Liver (tissue), 9 donors: ENCODE measurements around the gene AFM. TPM values are rescaled to one million over a fixed set of nuclear protein-coding genes. Genes with fewer than 3 reads are reported as not detected.

Experiments used
- DNase-seq: peaks from one replicate; pipeline ENCODE4 v3.0.0-alpha.2; 2017; ENCODE audit warnings: low spot score
- H3K27ac ChIP-seq, 2 donors: one replicate each; pipeline ENCODE4 v1.7.0; 2013; ENCODE audit warnings: inconsistent platforms in 2 of 2, low read length in 2 of 2, control low read depth in 1 of 2, low read depth in 1 of 2, mild to moderate bottlenecking in 1 of 2
- H3K27me3 ChIP-seq, 4 donors: one replicate each; pipeline versions ENCODE4 v1.6.1 to v1.7.0; 2013; ENCODE audit warnings: low read length in 3 of 4, inconsistent platforms in 1 of 4, mild to moderate bottlenecking in 1 of 4, moderate library complexity in 1 of 4; ENCODE audit not compliant: control insufficient read depth in 4 of 4, insufficient read depth in 4 of 4
- H3K36me3 ChIP-seq, 4 donors: one replicate each; pipeline versions ENCODE4 v1.6.1 to v1.7.0; 2013; ENCODE audit warnings: low read length in 3 of 4, mild to moderate bottlenecking in 3 of 4, low read depth in 1 of 4, moderate library complexity in 1 of 4; ENCODE audit not compliant: control insufficient read depth in 4 of 4, insufficient read depth in 3 of 4
- H3K4me1 ChIP-seq, 4 donors: one replicate each; pipeline versions ENCODE4 v1.6.1 to v1.7.0; 2013; ENCODE audit warnings: low read length in 3 of 4, mild to moderate bottlenecking in 3 of 4, moderate library complexity in 1 of 4; ENCODE audit not compliant: control insufficient read depth in 4 of 4, insufficient read depth in 4 of 4
- H3K4me3 ChIP-seq, 3 donors: one replicate each; pipeline versions ENCODE4 v1.6.1 to v1.7.0; 2013; ENCODE audit warnings: low read length in 3 of 3, control low read depth in 1 of 3, low read depth in 1 of 3, mild to moderate bottlenecking in 1 of 3
- H3K9ac ChIP-seq, 2 donors: one replicate each; pipeline ENCODE4 v1.7.0; 2013; ENCODE audit warnings: low read length in 2 of 2, mild to moderate bottlenecking in 2 of 2, moderate library complexity in 2 of 2, control low read depth in 1 of 2, low read depth in 1 of 2
- H3K9me3 ChIP-seq, 4 donors: one replicate each; pipeline versions ENCODE4 v1.6.1 to v1.7.0; 2013; ENCODE audit warnings: low read length in 3 of 4; ENCODE audit not compliant: control insufficient read depth in 4 of 4
- ATF3 ChIP-seq: IDR thresholded peaks from 2 replicates; pipeline ENCODE4 v1.6.1; 2016; ENCODE audit warnings: antibody characterized with exemption
- CTCF ChIP-seq: fragments of 150-350 bp; IDR thresholded peaks from 2 replicates; pipeline ENCODE4 v1.5.1; 2017; ENCODE audit warnings: improper control_type of control experiment, low read depth, low read length; ENCODE audit not compliant: missing input control
- EGR1 ChIP-seq, 2 donors: IDR thresholded peaks; 2 replicates each; pipeline ENCODE4 v1.6.1; 2016 to 2018; ENCODE audit warnings: antibody characterized with exemption in 2 of 2, low read depth in 2 of 2
- FOXA1 ChIP-seq: IDR thresholded peaks from 2 replicates; pipeline ENCODE4 v1.6.1; 2016; ENCODE audit warnings: antibody characterized with exemption
- FOXA2 ChIP-seq: IDR thresholded peaks from 2 replicates; pipeline ENCODE4 v1.6.1; 2016; ENCODE audit warnings: antibody characterized with exemption
- GABPA ChIP-seq, 2 donors: IDR thresholded peaks in 1 of 2; conservative IDR thresholded peaks in 1 of 2; 2 replicates each; pipeline ENCODE4 v1.6.1; 2016; ENCODE audit warnings: antibody characterized with exemption in 2 of 2, mild to moderate bottlenecking in 1 of 2, moderate library complexity in 1 of 2
- HNF4A ChIP-seq, 2 donors: conservative IDR thresholded peaks; 2 replicates each; pipeline ENCODE4 v1.6.1; 2016; ENCODE audit warnings: antibody characterized with exemption in 2 of 2, mild to moderate bottlenecking in 2 of 2
- HNF4G ChIP-seq: IDR thresholded peaks from 2 replicates; pipeline ENCODE4 v1.6.1; 2016; ENCODE audit warnings: antibody characterized with exemption
- JUND ChIP-seq, 2 donors: IDR thresholded peaks; 2 replicates each; pipeline ENCODE4 v1.6.1; 2016; ENCODE audit warnings: antibody characterized with exemption in 2 of 2
- MAX ChIP-seq: IDR thresholded peaks from 2 replicates; pipeline ENCODE4 v1.6.1; 2016; ENCODE audit warnings: antibody characterized with exemption
- NR2F2 ChIP-seq: IDR thresholded peaks from 2 replicates; pipeline ENCODE4 v1.6.1; 2016; ENCODE audit warnings: antibody characterized with exemption
- RAD21 ChIP-seq, 2 donors: IDR thresholded peaks; 2 replicates each; pipeline ENCODE4 v1.6.1; 2016; ENCODE audit warnings: antibody characterized with exemption in 2 of 2, mild to moderate bottlenecking in 2 of 2
- RXRA ChIP-seq, 2 donors: IDR thresholded peaks; 2 replicates each; pipeline ENCODE4 v1.6.1; 2017 to 2018; ENCODE audit warnings: antibody characterized with exemption in 2 of 2, mild to moderate bottlenecking in 1 of 2
- SP1 ChIP-seq: IDR thresholded peaks from 2 replicates; pipeline ENCODE4 v1.6.1; 2018; ENCODE audit warnings: antibody characterized with exemption, mild to moderate bottlenecking
- TAF1 ChIP-seq: conservative IDR thresholded peaks from 2 replicates; pipeline ENCODE4 v1.6.1; 2016; ENCODE audit warnings: antibody characterized with exemption, mild to moderate bottlenecking
- YY1 ChIP-seq: IDR thresholded peaks from 2 replicates; pipeline ENCODE4 v1.6.1; 2016; ENCODE audit warnings: antibody characterized with exemption, mild to moderate bottlenecking
- ZBTB33 ChIP-seq: IDR thresholded peaks from 2 replicates; pipeline ENCODE4 v1.6.1; 2016; ENCODE audit warnings: antibody characterized with exemption
- WGBS: extraction: QIAGEN DNeasy Blood & Tissue Kit; methylation state at CpG from one replicate; pipeline ENCODE4 v1.1.7; 2013; 5-methylcytosine and 5-hydroxymethylcytosine counted together
- polyA plus RNA-seq, 2 donors: library from polyadenylated mRNA; stranded (reverse) in 1 of 2; unstranded in 1 of 2; fragments of 200-250 nt in 1 of 2; fragments of >200 nt in 1 of 2; fragmentation: Nextera tagmentation in 1 of 2; extraction: Ambion mirVana in 1 of 2; gene quantifications; one replicate each; pipeline versions ENCODE4 v1.2.1 to v1.2.3, GENCODE V29; 2013 to 2015
- total RNA-seq, 2 donors: library from RNA; depleted of rRNA; stranded (reverse); fragments of >200 nt; gene quantifications; one replicate each; pipeline ENCODE4 v1.2.3, GENCODE V29; 2014
- TF ChIP-seq, protein P1 (sequence below): IDR thresholded peaks from 2 replicates; pipeline ENCODE4 v1.6.1; 2016; ENCODE audit warnings: antibody characterized with exemption, mild to moderate bottlenecking
- donor health status: healthy.
- donor health status: healthy.
- donor health status: healthy.
- donor health status: healthy.
- donor health status: healthy.

The AFM gene
- total and polyA plus RNA-seq, 4 donors = 40.1 to 274 (median 164) TPM

DNA sequence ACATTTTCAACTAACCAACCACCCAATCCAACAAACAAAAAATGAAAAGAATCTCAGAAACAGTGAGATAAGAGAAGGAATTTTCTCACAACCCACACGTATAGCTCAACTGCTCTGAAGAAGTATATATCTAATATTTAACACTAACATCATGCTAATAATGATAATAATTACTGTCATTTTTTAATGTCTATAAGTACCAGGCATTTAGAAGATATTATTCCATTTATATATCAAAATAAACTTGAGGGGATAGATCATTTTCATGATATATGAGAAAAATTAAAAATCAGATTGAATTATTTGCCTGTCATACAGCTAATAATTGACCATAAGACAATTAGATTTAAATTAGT, 49.8 kb upstream of the AFM start:
- Histone ChIP-seq H3K27me3 (no peaks in the 10 kb centered on the region), H3K27ac (no peak overlapping the region), H3K36me3 (no peaks in the 10 kb centered on the region), H3K9me3 (no peaks in the 10 kb centered on the region), H3K9ac (no peak overlapping the region), H3K4me1 (peaks cover 3 to 29% (median 22%) of the 10 kb centered on the region in 4 donors), H3K4me3 (no peak overlapping the region)
- TF ChIP-seq ZBTB33 (no peak), FOXA1 (no peak), CTCF (no peak)
- DNase-seq = no peak
- WGBS = 76% methylated on average over 1 of the region's 1 CpG

DNA sequence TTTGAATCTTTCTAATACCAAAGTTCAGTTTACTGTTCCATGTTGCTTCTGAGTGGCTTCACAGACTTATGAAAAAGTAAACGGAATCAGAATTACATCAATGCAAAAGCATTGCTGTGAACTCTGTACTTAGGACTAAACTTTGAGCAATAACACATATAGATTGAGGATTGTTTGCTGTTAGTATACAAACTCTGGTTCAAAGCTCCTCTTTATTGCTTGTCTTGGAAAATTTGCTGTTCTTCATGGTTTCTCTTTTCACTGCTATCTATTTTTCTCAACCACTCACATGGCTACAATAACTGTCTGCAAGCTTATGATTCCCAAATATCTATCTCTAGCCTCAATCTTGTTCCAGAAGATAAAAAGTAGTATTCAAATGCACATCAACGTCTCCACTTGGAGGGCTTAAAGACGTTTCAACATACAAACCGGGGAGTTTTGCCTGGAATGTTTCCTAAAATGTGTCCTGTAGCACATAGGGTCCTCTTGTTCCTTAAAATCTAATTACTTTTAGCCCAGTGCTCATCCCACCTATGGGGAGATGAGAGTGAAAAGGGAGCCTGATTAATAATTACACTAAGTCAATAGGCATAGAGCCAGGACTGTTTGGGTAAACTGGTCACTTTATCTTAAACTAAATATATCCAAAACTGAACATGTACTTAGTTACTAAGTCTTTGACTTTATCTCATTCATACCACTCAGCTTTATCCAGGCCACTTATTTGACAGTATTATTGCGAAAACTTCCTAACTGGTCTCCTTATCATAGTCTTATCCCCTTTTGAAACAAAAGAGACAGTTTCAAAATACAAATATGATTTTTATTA, 49.2 kb upstream of the AFM start:
- Histone ChIP-seq H3K36me3 (no peaks in the 10 kb centered on the region), H3K27ac (peak overlapping the region; percentile 9 to 59), H3K4me3 (peak overlapping the region in 1 of 3 donors; percentile 22), H3K27me3 (no peaks in the 10 kb centered on the region), H3K4me1 (peaks cover 3 to 29% (median 22%) of the 10 kb centered on the region in 4 donors), H3K9me3 (no peaks in the 10 kb centered on the region), H3K9ac (no peak overlapping the region)
- DNase-seq = no peak
- TF ChIP-seq RAD21 (IDR thresholded peaks at IDR 0.05) (peak; percentile 8 to 10), GABPA (IDR thresholded peaks at IDR 0.05 in 1 of 2, conservative IDR thresholded peaks at IDR 0.05 in 1 of 2) (no peak), SP1 (peak; percentile 77), FOXA2 (peak; percentile 67), HNF4G (peak; percentile 93), HNF4A (conservative IDR thresholded peaks at IDR 0.05) (peak; percentile 98), CTCF (no peak), JUND (IDR thresholded peaks at IDR 0.05) (peak; percentile 35 to 79), MAX (peak; percentile 30), EGR1 (IDR thresholded peaks at IDR 0.05; ENCODE audit: low read depth in 2 of 2) (peak in 1 of 2 donors; percentile 21), RXRA (IDR thresholded peaks at IDR 0.05) (peak; percentile 57 to 67), TAF1 (peak; percentile 72), FOXA1 (peak; percentile 32), ZBTB33 (peak; percentile 70), NR2F2 (no peak), ATF3 (peak; percentile 54), YY1 (peak; percentile 40)
- TF ChIP-seq, protein P1, sequence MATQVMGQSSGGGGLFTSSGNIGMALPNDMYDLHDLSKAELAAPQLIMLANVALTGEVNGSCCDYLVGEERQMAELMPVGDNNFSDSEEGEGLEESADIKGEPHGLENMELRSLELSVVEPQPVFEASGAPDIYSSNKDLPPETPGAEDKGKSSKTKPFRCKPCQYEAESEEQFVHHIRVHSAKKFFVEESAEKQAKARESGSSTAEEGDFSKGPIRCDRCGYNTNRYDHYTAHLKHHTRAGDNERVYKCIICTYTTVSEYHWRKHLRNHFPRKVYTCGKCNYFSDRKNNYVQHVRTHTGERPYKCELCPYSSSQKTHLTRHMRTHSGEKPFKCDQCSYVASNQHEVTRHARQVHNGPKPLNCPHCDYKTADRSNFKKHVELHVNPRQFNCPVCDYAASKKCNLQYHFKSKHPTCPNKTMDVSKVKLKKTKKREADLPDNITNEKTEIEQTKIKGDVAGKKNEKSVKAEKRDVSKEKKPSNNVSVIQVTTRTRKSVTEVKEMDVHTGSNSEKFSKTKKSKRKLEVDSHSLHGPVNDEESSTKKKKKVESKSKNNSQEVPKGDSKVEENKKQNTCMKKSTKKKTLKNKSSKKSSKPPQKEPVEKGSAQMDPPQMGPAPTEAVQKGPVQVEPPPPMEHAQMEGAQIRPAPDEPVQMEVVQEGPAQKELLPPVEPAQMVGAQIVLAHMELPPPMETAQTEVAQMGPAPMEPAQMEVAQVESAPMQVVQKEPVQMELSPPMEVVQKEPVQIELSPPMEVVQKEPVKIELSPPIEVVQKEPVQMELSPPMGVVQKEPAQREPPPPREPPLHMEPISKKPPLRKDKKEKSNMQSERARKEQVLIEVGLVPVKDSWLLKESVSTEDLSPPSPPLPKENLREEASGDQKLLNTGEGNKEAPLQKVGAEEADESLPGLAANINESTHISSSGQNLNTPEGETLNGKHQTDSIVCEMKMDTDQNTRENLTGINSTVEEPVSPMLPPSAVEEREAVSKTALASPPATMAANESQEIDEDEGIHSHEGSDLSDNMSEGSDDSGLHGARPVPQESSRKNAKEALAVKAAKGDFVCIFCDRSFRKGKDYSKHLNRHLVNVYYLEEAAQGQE = peak; percentile 38
- 28% methylated on average over 5 of the region's 5 CpGs for WGBS
